Renal cortex interstitium (tissue), 11 donors: ENCODE data around the gene GORASP2. TPM values are rescaled to one million over a fixed set of nuclear protein-coding genes. Genes with fewer than 3 reads are reported as not detected.
"Not testable (repeated sequence)": the region's sequence is repeated elsewhere in the genome, so short reads cannot be mapped to it uniquely, and the experiment has no call there.

ENCODE experiments used
- DNase-seq, 11 donors: peaks; one replicate each; pipeline ENCODE4 v3.0.0-alpha.2; 2013; ENCODE audit warnings: low read depth in 9 of 11, low spot score in 4 of 11; ENCODE audit errors: extremely low read depth in 1 of 11
- polyA plus RNA-seq, 3 donors: library from polyadenylated mRNA; unstranded; fragments of 120-200 nt; gene quantifications; one replicate each; pipeline ENCODE4 v1.2.1, GENCODE V29; 2013; ENCODE audit not compliant: insufficient read length in 3 of 3

GORASP2 gene
- polyA plus RNA-seq, 3 donors, result 72.8 to 89.3 (median 83.3) TPM

GRCh38 chr2:170911314-170911889, 17.7 kb upstream of the GORASP2 start:
- DNase-seq, result no peak

DNA sequence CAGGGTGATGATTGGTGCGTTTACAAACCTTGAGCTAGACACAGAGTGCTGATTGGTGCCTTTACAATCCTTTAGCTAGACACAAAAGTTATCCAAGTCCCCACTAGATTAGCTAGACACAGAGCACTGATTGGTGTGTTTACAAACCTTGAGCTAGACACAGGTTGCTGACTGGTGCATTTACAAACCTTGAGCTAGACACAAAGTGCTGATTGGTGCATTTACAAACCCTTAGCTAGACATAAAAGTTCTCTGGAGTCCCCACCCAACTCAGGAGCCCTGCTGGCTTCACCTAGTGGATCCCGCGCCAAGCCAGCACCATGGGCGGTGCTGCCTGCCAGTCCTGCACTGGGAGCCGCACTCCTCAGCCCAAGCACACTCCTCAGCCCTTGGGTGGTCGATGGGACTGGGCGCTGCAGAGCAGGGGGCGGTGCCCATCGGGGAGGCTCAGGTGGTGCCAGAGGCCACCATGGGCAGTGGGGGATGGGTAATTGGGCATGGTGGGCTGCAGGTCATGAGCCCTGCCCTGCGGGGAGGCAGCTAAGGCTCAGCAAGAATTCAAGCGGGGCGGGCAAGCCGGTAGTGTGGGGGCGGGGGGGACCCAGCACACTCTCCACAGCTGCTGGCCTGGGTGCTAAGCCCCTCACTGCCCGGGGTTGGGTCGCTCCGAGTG, 13.9 kb upstream of the GORASP2 start:
- DNase-seq, result not testable (repeated sequence)

GRCh38 chr2:170917219-170917913, 11.7 kb upstream of the GORASP2 start:
- DNase-seq, result no peak

GRCh38 chr2:170917957-170918356, 11.1 kb upstream of the GORASP2 start:
- no peak for DNase-seq

DNA sequence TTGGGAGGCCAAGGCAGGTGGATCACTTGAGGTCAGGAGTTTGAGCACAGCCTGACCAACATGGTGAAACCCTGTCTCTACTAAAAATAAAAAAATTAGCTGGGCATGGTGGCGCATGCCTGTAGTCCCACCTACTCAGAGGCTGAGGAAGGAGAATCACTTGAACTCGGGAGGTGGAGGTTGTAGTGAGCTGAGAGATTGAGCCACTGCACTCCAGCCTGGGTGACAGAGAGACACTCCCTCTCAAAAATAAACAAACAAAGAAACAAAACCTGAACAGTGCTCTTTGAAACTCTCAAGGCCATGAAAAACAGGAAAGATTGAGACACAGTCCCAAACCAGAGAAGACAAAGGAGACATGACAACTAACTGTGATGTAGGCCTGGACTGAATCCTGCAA, 7.2 kb upstream of the GORASP2 start:
- DNase-seq, result not testable (repeated sequence)

DNA sequence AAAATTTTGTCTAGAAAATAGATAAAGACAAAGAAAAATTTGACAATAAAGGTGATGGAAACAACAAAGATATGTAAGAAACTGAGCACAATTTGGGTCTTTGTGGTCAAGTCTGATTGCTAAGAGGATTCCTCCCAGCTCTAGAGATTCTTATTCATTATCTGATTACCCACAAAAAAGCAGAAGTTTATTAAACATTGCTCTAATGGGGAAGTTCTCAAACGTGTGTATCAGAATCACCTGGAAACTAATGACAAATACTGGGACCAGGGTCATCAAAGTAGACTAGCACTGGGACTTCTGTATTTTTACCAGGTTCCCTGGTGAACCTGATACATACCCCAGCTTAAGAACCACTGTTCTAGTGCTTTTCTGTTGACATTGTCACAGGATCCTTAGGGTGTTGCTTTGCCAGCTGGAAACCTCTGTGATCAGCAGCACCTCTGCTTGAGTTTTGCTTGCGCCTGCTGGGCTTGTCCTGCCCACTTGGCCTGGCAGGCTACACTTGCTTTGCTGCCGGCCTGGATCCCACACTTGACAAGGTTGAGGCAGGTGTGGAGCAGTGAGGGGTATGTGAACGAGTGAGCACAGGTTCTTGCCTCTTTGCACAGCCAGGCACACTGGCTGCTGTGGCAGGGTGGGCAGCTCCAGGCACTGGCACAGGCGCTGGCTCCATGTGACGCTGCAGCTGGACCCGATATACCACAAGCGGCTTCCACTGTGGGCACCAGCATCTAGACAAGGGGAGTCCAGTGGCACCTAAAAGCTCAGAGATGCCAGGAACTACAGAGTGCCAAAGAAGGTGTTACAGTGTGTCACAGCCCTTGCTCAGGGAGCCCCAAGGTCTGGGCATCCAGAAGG, 6.2 kb upstream of the GORASP2 start:
- DNase-seq, result no peak

DNA sequence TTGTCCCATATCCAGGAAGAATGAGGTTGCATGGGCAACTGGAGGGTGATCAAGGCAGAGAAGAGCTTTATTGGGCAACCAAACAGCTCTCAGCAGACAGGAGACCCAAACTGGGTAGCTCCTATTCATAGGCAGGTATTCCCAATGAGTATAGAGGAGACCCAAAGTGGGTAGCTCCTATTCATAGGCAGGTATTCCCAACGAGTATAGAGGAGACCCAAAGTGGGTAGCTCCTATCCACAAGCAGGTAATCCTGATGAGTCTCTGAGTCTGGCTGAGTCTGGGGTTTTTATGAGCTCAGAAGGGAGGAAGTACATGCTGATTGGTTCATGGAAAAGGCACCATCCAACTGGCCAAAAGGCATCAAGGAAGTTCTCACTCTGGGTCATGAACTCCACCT, 5.3 kb upstream of the GORASP2 start:
- DNase-seq, result no peak

- DNase-seq, result no peak
Observed at GRCh38 chr2:170924969-170925368, 4.1 kb upstream of the GORASP2 start.

GRCh38 chr2:170925923-170926322, 3.1 kb upstream of the GORASP2 start:
- no peak for DNase-seq

DNA sequence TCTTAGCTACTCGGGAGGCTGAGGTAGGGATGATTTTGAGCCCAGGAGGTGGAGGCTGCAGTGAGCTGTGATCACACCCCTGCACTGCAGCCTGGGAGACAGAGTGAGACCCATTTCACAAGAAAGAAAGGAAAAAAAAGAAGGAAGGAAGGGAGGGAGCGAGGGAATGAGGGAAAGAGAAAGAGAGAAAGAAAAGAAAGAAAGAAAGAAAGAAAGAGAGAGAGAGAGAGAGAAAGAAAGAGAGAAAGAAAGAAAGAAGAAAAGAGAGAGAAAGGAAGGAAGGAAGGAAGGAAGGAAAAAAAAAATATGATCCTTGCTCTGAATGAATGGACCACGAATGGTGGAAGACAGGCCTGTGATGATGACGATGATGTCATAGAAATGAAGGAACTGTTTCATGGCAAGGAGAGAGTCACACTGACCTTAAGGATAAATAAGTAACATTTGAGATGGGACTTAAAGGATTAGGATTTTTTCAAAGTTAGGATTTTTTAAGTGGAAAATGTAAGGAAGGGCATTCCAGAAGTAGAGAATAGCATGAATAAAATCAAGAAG, 2.2 kb upstream of the GORASP2 start:
- no peak for DNase-seq

- DNase-seq, result no peak
Observed at GRCh38 chr2:170928036-170928823, 823 bp upstream of the GORASP2 start.

- peak in 8 of 11 donors; percentile 33 to 62 (median 49) for DNase-seq
Observed at GRCh38 chr2:170929686-170930050, 615 bp downstream of the GORASP2 start.

GRCh38 chr2:170930131-170930990, 1.3 kb downstream of the GORASP2 start:
- peak in 5 of 11 donors; percentile 15 to 25 (median 23) for DNase-seq

- peak in 1 of 11 donors; percentile 10 for DNase-seq
Observed at GRCh38 chr2:170930991-170931266, 1.9 kb downstream of the GORASP2 start.

DNA sequence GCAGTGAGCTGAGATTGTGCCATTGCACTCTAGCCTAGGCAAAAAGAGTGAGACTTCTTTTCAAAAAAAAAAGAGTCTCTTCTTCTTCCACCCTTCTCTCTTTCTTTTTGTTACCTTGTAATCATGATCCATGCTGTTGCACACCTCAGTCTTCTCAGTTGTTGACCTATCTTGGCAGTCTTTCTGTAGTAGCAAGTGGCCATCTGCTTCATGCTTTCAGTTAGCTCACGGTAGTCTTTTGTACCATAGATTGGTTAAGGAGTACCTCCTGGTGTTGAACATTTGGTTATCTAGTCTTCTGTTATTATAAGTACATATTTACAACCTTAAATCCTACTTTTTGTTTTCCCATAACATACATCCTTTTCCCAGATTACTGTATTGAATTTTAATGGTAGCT, 3.1 kb downstream of the GORASP2 start:
- DNase-seq, result no peak

GRCh38 chr2:170932948-170933347, 3.9 kb downstream of the GORASP2 start:
- no peak for DNase-seq

DNA sequence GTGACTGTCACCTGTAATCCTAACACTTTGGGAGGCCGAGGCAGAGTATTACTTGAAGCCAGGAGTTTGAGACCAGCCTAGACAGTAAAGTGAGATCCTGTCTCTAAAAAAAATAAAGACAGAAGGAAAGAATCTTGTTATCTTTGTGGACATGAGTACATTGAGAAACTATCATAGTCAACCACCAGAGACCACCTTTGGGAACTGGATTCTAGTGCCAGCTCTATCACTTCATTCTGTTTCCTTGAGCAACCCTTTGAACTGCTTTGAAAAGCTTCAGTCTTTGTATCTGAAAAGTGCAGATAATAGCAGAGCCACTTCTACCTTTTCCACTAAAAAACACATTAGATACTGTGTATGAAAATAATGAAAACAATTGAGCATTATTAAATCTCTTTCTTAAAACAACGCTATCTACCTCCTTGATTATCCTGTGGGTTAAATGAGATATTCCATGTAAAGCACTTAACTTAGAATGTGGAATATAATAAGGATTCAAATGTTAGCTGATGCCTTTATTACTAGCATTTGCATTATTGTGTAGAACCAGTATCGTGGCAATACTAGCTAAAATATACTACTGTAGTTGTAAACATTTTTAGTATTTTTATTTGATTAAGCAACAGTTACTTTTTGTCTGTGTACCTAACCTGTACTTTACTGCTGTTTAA, 8.8 kb downstream of the GORASP2 start:
- DNase-seq, result no peak
